ENCODE measurements around the gene WDR83. TPM values are rescaled to one million over a fixed set of nuclear protein-coding genes. Genes with fewer than 3 reads are reported as not detected.
A peak's percentile ranks its signal among the peaks of the same experiment; 100 is the strongest.

Gene WDR83
- total and polyA plus RNA-seq, 8 donors: 1.4 to 33.4 (median 11.4) TPM

- Histone ChIP-seq H3K27ac (peak overlapping the region; percentile 92 to 97 (median 95)), H3K4me1 (peaks cover 22 to 68% (median 50%) of the 10 kb centered on the region in 4 donors), H3K36me3 (peaks cover 10 to 25% (median 24%) of the 10 kb centered on the region in 4 donors), H3K27me3 (no peaks in the 10 kb centered on the region), H3K9me3 (no peaks in the 10 kb centered on the region), H3K4me3 (peak overlapping the region; percentile 77 to 97 (median 84))
- intact Hi-C loops (cut with DNase I; ENCODE audit: low total_unique reads): no loop called here
- TF ChIP-seq POLR2A (IDR thresholded peaks at IDR 0.05): no peak
- TF ChIP-seq POLR2AphosphoS5 (IDR thresholded peaks at IDR 0.05): no peak
- TF ChIP-seq EP300 (IDR thresholded peaks at IDR 0.05): no peak
- no peak for TF ChIP-seq CTCF (IDR thresholded peaks at IDR 0.05)
- WGBS, 5 donors: 0 to 1% (median 0%) methylated on average over 44 to 65 of the region's 65 CpGs
- peak; percentile 69 to 93 for DNase-seq
These were observed 55.3 kb downstream of the WDR83 start for GRCh38 chr19:12721656-12722565.

GRCh38 chr19:12722566-12723380 is 56.2 kb downstream of the WDR83 start:
- peak overlapping the region; percentile 92 to 97 (median 95) for H3K27ac ChIP-seq
- no peaks in the 10 kb centered on the region for H3K9me3 ChIP-seq
- peaks cover 10 to 20% (median 19%) of the 10 kb centered on the region in 4 donors for H3K36me3 ChIP-seq
- peak; percentile 97 to 99 for DNase-seq
- intact Hi-C loops (cut with DNase I; ENCODE audit: low total_unique reads): no loop called here
- no peak for TF ChIP-seq POLR2A (IDR thresholded peaks at IDR 0.05)
- peak; percentile 67 to 90 (median 76) for TF ChIP-seq POLR2AphosphoS5 (IDR thresholded peaks at IDR 0.05)
- TF ChIP-seq EP300 (IDR thresholded peaks at IDR 0.05): no peak
- H3K4me3 ChIP-seq: peak overlapping the region; percentile 77 to 97 (median 84)
- H3K27me3 ChIP-seq: no peaks in the 10 kb centered on the region
- 0 to 1% (median 1%) methylated on average over 24 to 32 of the region's 32 CpGs for WGBS, 5 donors
- H3K4me1 ChIP-seq: peaks cover 22 to 60% (median 46%) of the 10 kb centered on the region in 4 donors

GRCh38 chr19:12723381-12723640 is 56.7 kb downstream of the WDR83 start:
- intact Hi-C loops (cut with DNase I; ENCODE audit: low total_unique reads): no loop called here
- Histone ChIP-seq H3K36me3 (peaks cover 7 to 20% (median 19%) of the 10 kb centered on the region in 4 donors), H3K27me3 (no peaks in the 10 kb centered on the region), H3K4me3 (peak overlapping the region; percentile 77 to 97 (median 84)), H3K9me3 (no peaks in the 10 kb centered on the region), H3K4me1 (peaks cover 22 to 56% (median 46%) of the 10 kb centered on the region in 4 donors), H3K27ac (peak overlapping the region; percentile 15 to 97 (median 92))
- 0 to 3% (median 1%) methylated on average over 7 of the region's 7 CpGs for WGBS, 5 donors
- DNase-seq: no peak
- no peak for TF ChIP-seq POLR2AphosphoS5 (IDR thresholded peaks at IDR 0.05)
- no peak for TF ChIP-seq POLR2A (IDR thresholded peaks at IDR 0.05)
- TF ChIP-seq CTCF (IDR thresholded peaks at IDR 0.05): no peak

- Histone ChIP-seq H3K27ac (peak within 1 kb of the TSS; percentile 68 to 97 (median 92)), H3K4me3 (peak within 1 kb of the TSS; percentile 77 to 97 (median 84)), H3K36me3 (peaks cover 2 to 20% (median 19%) of the 10 kb centered on the region in 4 donors), H3K9me3 (no peaks in the 10 kb centered on the region), H3K27me3 (no peaks in the 10 kb centered on the region), H3K4me1 (peaks cover 22 to 51% (median 45%) of the 10 kb centered on the region in 4 donors)
- TF ChIP-seq POLR2AphosphoS5 (IDR thresholded peaks at IDR 0.05): peak in 1 of 3 donors; percentile 57
- no peak for TF ChIP-seq CTCF (IDR thresholded peaks at IDR 0.05)
- no peak for TF ChIP-seq EP300 (IDR thresholded peaks at IDR 0.05)
- no peak for TF ChIP-seq POLR2A (IDR thresholded peaks at IDR 0.05)
- DNase-seq: peak; percentile 60 to 88
- intact Hi-C loops (cut with DNase I; ENCODE audit: low total_unique reads): no loop called here
- WGBS, 5 donors: 3 to 5% (median 3%) methylated on average over 24 to 28 of the region's 28 CpGs
These were observed 57.2 kb downstream of the WDR83 start, which contains the start of gene TNPO2 for GRCh38 chr19:12723641-12724426. Gene TNPO2 (minus strand): TSS chr19:12723932. CDS start chr19:12720977, 2,955 bp downstream.

Small RNAs within 50 kb of the gene (small RNA-seq; reads per million reads assigned to genes)
- gene SNORD41: 99.7 to 174 (median 111) reads per million in 4 donors

Other genes with a start within 250 kb of the WDR83 start
- 1 to 10 TPM in 3 of 5 donors, under 1 TPM in 1, not detected in 1; 0.58 to 8.6 (median 3.1) TPM for gene ZNF443, start 225.8 kb upstream of the WDR83 start, total RNA-seq
- 1 to 10 TPM in 2 of 3 donors, under 1 TPM in 1; 0.31 to 3.7 (median 1.5) TPM for gene ZNF443, start 225.8 kb upstream of the WDR83 start, polyA plus RNA-seq
- 1 to 10 TPM in 2 of 5 donors, under 1 TPM in 1, not detected in 2; 0.58 to 8.3 (median 4.9) TPM for gene ZNF709, start 182.0 kb upstream of the WDR83 start, total RNA-seq
- under 1 TPM in 2 of 3 donors, not detected in 1; 0.44 to 0.63 TPM for gene ZNF709, start 182.0 kb upstream of the WDR83 start, polyA plus RNA-seq
- 10 to 100 TPM in 2 of 5 donors, 1 to 10 TPM in 3; 4.9 to 74.1 (median 9.4) TPM for gene ZNF564, start 115.3 kb upstream of the WDR83 start, total RNA-seq
- 1 to 10 TPM; 4.7 to 6.4 (median 5.0) TPM for gene ZNF564, start 115.3 kb upstream of the WDR83 start, polyA plus RNA-seq
- gene ZNF490, start 56.0 kb upstream of the WDR83 start, total RNA-seq: 1 to 10 TPM in 4 of 5 donors, not detected in 1; 4.1 to 7.5 (median 5.6) TPM
- gene ZNF490, start 56.0 kb upstream of the WDR83 start, polyA plus RNA-seq: under 1 TPM in 2 of 3 donors, not detected in 1; 0.25 to 0.44 TPM
- gene ZNF791, start 55.9 kb upstream of the WDR83 start, total RNA-seq: 10 to 100 TPM; 14.0 to 33.0 (median 25.8) TPM
- 1 to 10 TPM; 4.7 to 7.2 (median 5.3) TPM for gene ZNF791, start 55.9 kb upstream of the WDR83 start, polyA plus RNA-seq
- gene MAN2B1, start 65 bp upstream of the WDR83 start, total RNA-seq: 100 to 1,000 TPM in 4 of 5 donors, 10 to 100 TPM in 1; 41.7 to 429 (median 117) TPM
- gene MAN2B1, start 65 bp upstream of the WDR83 start, polyA plus RNA-seq: 10 to 100 TPM; 20.6 to 59.0 (median 42.1) TPM
- 100 to 1,000 TPM in 2 of 5 donors, 10 to 100 TPM in 3; 51.7 to 287 (median 82.6) TPM for gene DHPS, start 15.1 kb downstream of the WDR83 start, total RNA-seq
- 10 to 100 TPM; 65.1 to 76.0 (median 75.0) TPM for gene DHPS, start 15.1 kb downstream of the WDR83 start, polyA plus RNA-seq
- not detected for gene GNG14, start 21.2 kb downstream of the WDR83 start, total RNA-seq
- not detected for gene GNG14, start 21.2 kb downstream of the WDR83 start, polyA plus RNA-seq
- 10 to 100 TPM in 1 of 5 donors, 1 to 10 TPM in 3, under 1 TPM in 1; 0.29 to 10.9 (median 2.7) TPM for gene FBXW9, start 29.8 kb downstream of the WDR83 start, total RNA-seq
- gene FBXW9, start 29.8 kb downstream of the WDR83 start, polyA plus RNA-seq: 1 to 10 TPM; 4.6 to 9.8 (median 5.8) TPM
- 100 to 1,000 TPM in 1 of 5 donors, 10 to 100 TPM in 4; 20.6 to 143 (median 59.8) TPM for gene TNPO2, start 57.1 kb downstream of the WDR83 start, total RNA-seq
- 10 to 100 TPM; 13.7 to 18.5 (median 17.2) TPM for gene TNPO2, start 57.1 kb downstream of the WDR83 start, polyA plus RNA-seq
- 100 to 1,000 TPM; 104 to 687 (median 176) TPM for gene TRIR, start 67.9 kb downstream of the WDR83 start, total RNA-seq
- gene TRIR, start 67.9 kb downstream of the WDR83 start, polyA plus RNA-seq: 100 to 1,000 TPM; 341 to 367 (median 348) TPM
- 10 to 100 TPM in 3 of 5 donors, 1 to 10 TPM in 1, under 1 TPM in 1; 0.89 to 27.2 (median 15.5) TPM for gene GET3, start 70.7 kb downstream of the WDR83 start, total RNA-seq
- gene GET3, start 70.7 kb downstream of the WDR83 start, polyA plus RNA-seq: 10 to 100 TPM; 55.1 to 90.4 (median 75.5) TPM
- 100 to 1,000 TPM in 1 of 5 donors, not detected in 4; 165 TPM for gene BEST2, start 85.0 kb downstream of the WDR83 start, total RNA-seq
- under 1 TPM in 1 of 3 donors, not detected in 2; 0.08 TPM for gene BEST2, start 85.0 kb downstream of the WDR83 start, polyA plus RNA-seq
- 100 to 1,000 TPM in 3 of 5 donors, 10 to 100 TPM in 2; 33.0 to 797 (median 303) TPM for gene HOOK2, start 108.7 kb downstream of the WDR83 start, total RNA-seq
- 10 to 100 TPM; 30.1 to 74.1 (median 66.7) TPM for gene HOOK2, start 108.7 kb downstream of the WDR83 start, polyA plus RNA-seq
- 100 to 1,000 TPM; 178 to 625 (median 336) TPM for gene JUNB, start 124.7 kb downstream of the WDR83 start, total RNA-seq
- 100 to 1,000 TPM; 128 to 152 (median 136) TPM for gene JUNB, start 124.7 kb downstream of the WDR83 start, polyA plus RNA-seq
- 100 to 1,000 TPM; 118 to 284 (median 129) TPM for gene PRDX2, start 135.0 kb downstream of the WDR83 start, total RNA-seq
- 100 to 1,000 TPM; 213 to 257 (median 240) TPM for gene PRDX2, start 135.0 kb downstream of the WDR83 start, polyA plus RNA-seq
- not detected for gene THSD8, start 135.3 kb downstream of the WDR83 start, total RNA-seq
- gene THSD8, start 135.3 kb downstream of the WDR83 start, polyA plus RNA-seq: 1 to 10 TPM; 2.9 to 8.3 (median 5.1) TPM
- 10 to 100 TPM in 2 of 5 donors, 1 to 10 TPM in 2, under 1 TPM in 1; 0.45 to 36.2 (median 6.2) TPM for gene RNASEH2A, start 139.8 kb downstream of the WDR83 start, total RNA-seq
- gene RNASEH2A, start 139.8 kb downstream of the WDR83 start, polyA plus RNA-seq: 10 to 100 TPM in 1 of 3 donors, 1 to 10 TPM in 2; 5.4 to 10.6 (median 6.4) TPM
- not detected for gene RTBDN, start 167.8 kb downstream of the WDR83 start, total RNA-seq
- gene RTBDN, start 167.8 kb downstream of the WDR83 start, polyA plus RNA-seq: under 1 TPM in 1 of 3 donors, not detected in 2; 0.53 TPM
- 10 to 100 TPM in 1 of 5 donors, 1 to 10 TPM in 3, not detected in 1; 1.3 to 33.9 (median 5.9) TPM for gene MAST1, start 171.7 kb downstream of the WDR83 start, total RNA-seq
- gene MAST1, start 171.7 kb downstream of the WDR83 start, polyA plus RNA-seq: 1 to 10 TPM in 1 of 3 donors, under 1 TPM in 2; 0.43 to 1.1 (median 0.56) TPM
- 10 to 100 TPM; 11.9 to 53.1 (median 30.4) TPM for gene DNASE2, start 214.6 kb downstream of the WDR83 start, total RNA-seq
- 10 to 100 TPM in 2 of 3 donors, 1 to 10 TPM in 1; 9.0 to 26.2 (median 20.3) TPM for gene DNASE2, start 214.6 kb downstream of the WDR83 start, polyA plus RNA-seq
- under 1 TPM in 1 of 5 donors, not detected in 4; 0.18 TPM for gene KLF1, start 220.4 kb downstream of the WDR83 start, total RNA-seq
- under 1 TPM in 2 of 3 donors, not detected in 1; 0.05 to 0.19 TPM for gene KLF1, start 220.4 kb downstream of the WDR83 start, polyA plus RNA-seq
- gene GCDH, start 224.4 kb downstream of the WDR83 start, total RNA-seq: 10 to 100 TPM in 4 of 5 donors, not detected in 1; 17.5 to 30.8 (median 23.9) TPM
- gene GCDH, start 224.4 kb downstream of the WDR83 start, polyA plus RNA-seq: 10 to 100 TPM; 21.6 to 26.6 (median 24.0) TPM